Testis (tissue), 3 donors: ENCODE data around the gene ABL2. TPM values are rescaled to one million over a fixed set of nuclear protein-coding genes. Genes with fewer than 3 reads are reported as not detected.

Experiments
- DNase-seq: peaks from one replicate; pipeline ENCODE4 v3.0.0-alpha.2; 2019
- H3K27ac ChIP-seq, 2 donors: fragments of 200-600 bp; sonication (generic); one replicate each; pipeline ENCODE4 v1.5.1; 2019
- H3K27me3 ChIP-seq: fragments of 200-600 bp; sonication (generic); one replicate; pipeline ENCODE4 v1.5.1; 2019
- H3K36me3 ChIP-seq: fragments of 200-600 bp; sonication (generic); one replicate; pipeline ENCODE4 v1.5.1; 2017; ENCODE audit warnings: low read depth; ENCODE audit errors: missing control alignments
- H3K4me1 ChIP-seq: fragments of 200-600 bp; sonication (generic); one replicate; pipeline ENCODE4 v1.5.1; 2019
- H3K4me3 ChIP-seq, 2 donors: fragments of 200-600 bp; sonication (generic); one replicate each; pipeline ENCODE4 v1.5.1; 2017 to 2019
- H3K9me3 ChIP-seq: fragments of 200-600 bp; sonication (generic); one replicate; pipeline ENCODE4 v1.5.1; 2017
- POLR2A ChIP-seq: fragments of 450-650 bp; IDR thresholded peaks from one replicate; pipeline ENCODE4 v1.6.1; 2017; ENCODE audit warnings: antibody characterized with exemption, mild to moderate bottlenecking, moderate library complexity
- WGBS, 2 donors: methylation state at CpG; one replicate each; pipeline ENCODE4 v1.1.5; 2018; 5-methylcytosine and 5-hydroxymethylcytosine counted together
- intact Hi-C: fragments of 100-400 bp; cut with DNase I; formaldehyde crosslinking; loops from one replicate; pipeline ENCODE4 v1.15.1; 2023; ENCODE audit warnings: low total_unique reads
- polyA plus RNA-seq: library from polyadenylated mRNA; stranded (reverse); fragments of 350-450 nt; fragmentation: Illumina TruSeq; extraction: RNeasy Lipid Tissue Mini Kit (QIAGEN cat#74804); gene quantifications from one replicate; pipeline ENCODE4 v1.2.3, GENCODE V29; 2014; ENCODE audit warnings: low read depth, low replicate concordance; ENCODE audit not compliant: insufficient read depth
- total RNA-seq, 2 donors: library from RNA; depleted of rRNA; stranded (reverse); fragments of >200 nt; gene quantifications; one replicate each; pipeline ENCODE4 v1.2.3, GENCODE V29; 2016
- TF ChIP-seq, protein P1 (sequence below), 3 experiments: fragments of 450-650 bp in 2 of 3; fragments of 200-600 bp in 1 of 3; sonication (generic) in 1 of 3; IDR thresholded peaks; one replicate each; pipeline ENCODE4 v1.5.1; 2016 to 2019; ENCODE audit warnings: antibody characterized with exemption in 3 of 3, mild to moderate bottlenecking in 2 of 3, moderate library complexity in 1 of 3

The ABL2 gene
- total and polyA plus RNA-seq, 3 donors from 2014 or later = 12.4 to 22.9 (median 21.9) TPM

DNA sequence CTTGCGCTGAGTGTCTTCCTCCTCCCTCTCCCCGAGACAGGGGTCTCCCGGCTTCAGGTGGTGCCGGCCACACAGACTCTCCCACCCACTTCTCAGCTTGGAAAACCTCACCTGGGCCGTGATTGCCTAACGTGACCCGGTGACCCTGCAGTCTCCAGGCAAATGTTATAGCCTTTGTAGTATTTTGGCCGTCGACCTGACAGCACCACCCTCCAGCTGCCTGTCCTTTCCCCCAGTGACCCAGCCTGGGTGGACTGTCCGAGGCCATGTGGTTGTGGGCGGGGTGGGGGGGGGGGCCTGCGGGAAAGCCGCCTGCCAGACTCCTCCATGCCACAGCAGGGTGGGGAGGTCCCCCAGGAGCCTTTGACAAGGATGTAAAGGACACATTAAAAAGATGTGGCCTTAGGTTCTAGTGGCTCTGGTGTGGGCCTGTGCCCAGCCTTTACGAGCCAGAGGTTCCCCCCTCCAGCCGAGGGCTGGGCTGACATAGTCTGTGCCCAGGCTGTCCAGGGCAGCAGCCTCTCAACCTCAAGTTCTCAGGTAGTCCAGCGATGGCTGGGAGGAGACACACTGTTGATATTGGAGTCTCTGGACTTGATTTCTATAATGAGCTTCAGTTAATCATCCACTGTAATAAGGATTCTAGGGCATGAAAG is 139.5 kb downstream of the ABL2 start:
- Histone ChIP-seq H3K9me3 (no peaks in the 10 kb centered on the region), H3K4me1 (peaks cover 24% of the 10 kb centered on the region), H3K27me3 (no peaks in the 10 kb centered on the region), H3K4me3 (no peak overlapping the region), H3K27ac (no peak overlapping the region), H3K36me3 (no peaks in the 10 kb centered on the region)
- no peak for DNase-seq
- 73 to 93% methylated on average over 5 to 16 of the region's 16 CpGs for WGBS, 2 donors
- intact Hi-C loops = loop anchor here (10.0 kb wide), 1 partner anchor 105 kb away; no protein-coding TSS in a partner anchor
- no peak for TF ChIP-seq POLR2A
- TF ChIP-seq, protein P1, sequence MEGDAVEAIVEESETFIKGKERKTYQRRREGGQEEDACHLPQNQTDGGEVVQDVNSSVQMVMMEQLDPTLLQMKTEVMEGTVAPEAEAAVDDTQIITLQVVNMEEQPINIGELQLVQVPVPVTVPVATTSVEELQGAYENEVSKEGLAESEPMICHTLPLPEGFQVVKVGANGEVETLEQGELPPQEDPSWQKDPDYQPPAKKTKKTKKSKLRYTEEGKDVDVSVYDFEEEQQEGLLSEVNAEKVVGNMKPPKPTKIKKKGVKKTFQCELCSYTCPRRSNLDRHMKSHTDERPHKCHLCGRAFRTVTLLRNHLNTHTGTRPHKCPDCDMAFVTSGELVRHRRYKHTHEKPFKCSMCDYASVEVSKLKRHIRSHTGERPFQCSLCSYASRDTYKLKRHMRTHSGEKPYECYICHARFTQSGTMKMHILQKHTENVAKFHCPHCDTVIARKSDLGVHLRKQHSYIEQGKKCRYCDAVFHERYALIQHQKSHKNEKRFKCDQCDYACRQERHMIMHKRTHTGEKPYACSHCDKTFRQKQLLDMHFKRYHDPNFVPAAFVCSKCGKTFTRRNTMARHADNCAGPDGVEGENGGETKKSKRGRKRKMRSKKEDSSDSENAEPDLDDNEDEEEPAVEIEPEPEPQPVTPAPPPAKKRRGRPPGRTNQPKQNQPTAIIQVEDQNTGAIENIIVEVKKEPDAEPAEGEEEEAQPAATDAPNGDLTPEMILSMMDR (IDR thresholded peaks at IDR 0.05) = no peak

DNA sequence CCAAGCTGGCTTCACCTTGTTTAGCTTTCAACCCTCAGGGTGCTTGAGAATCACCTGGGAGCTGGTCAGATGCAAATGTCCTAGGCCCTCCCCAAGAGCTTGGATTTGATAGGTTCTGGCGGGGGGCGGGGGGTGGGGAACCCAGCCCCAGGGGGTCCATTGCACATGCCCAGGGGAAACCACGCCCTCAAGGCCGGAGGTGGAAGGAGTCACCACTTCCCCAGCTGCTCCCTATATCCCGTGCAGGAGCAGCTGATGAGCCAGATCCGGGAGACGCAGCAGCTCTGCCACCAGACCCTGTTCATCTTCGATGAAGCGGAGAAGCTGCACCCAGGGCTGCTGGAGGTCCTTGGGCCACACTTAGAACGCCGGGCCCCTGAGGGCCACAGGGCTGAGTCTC is 141.8 kb downstream of the ABL2 start:
- TF ChIP-seq POLR2A = no peak
- TF ChIP-seq, protein P1 (IDR thresholded peaks at IDR 0.05) = no peak
- Histone ChIP-seq H3K36me3 (no peaks in the 10 kb centered on the region), H3K4me1 (peaks cover 31% of the 10 kb centered on the region), H3K27me3 (no peaks in the 10 kb centered on the region), H3K27ac (no peak overlapping the region), H3K9me3 (no peaks in the 10 kb centered on the region), H3K4me3 (no peak overlapping the region)
- 35 to 64% methylated on average over 6 to 11 of the region's 11 CpGs for WGBS, 2 donors
- DNase-seq = no peak
- intact Hi-C loops = loop anchor here (10.0 kb wide), 1 partner anchor 107 kb away; no protein-coding TSS in a partner anchor

DNA sequence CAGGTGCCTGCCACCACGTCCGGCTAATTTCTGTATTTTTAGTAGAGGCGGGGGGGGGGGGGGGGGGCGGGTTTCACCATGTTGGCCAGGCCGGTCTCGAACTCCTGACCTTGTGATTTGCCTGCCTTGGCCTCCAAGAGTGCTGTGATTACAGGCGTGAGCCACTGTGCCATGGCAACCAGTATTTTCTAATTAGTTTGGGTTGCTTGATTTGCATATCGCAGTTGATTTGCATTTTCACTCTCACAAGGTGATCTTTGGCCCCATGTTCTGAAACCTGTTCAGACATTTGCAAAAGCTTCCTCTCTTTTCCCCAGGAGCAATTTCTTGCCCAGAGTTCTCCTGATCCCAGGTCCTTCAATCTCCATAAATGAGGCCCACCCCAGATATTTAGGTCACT is 145.9 kb downstream of the ABL2 start:
- Histone ChIP-seq H3K9me3 (no peaks in the 10 kb centered on the region), H3K4me1 (peaks cover 13% of the 10 kb centered on the region), H3K27me3 (no peaks in the 10 kb centered on the region), H3K36me3 (no peaks in the 10 kb centered on the region), H3K4me3 (no peak overlapping the region), H3K27ac (no peak overlapping the region)
- intact Hi-C loops = loop anchor here (10.0 kb wide), 1 partner anchor 111 kb away; no protein-coding TSS in a partner anchor
- no peak for DNase-seq
- no peak for TF ChIP-seq POLR2A
- TF ChIP-seq, protein P1 (IDR thresholded peaks at IDR 0.05) = no peak
- 51 to 70% methylated on average over 8 of the region's 8 CpGs for WGBS, 2 donors

DNA sequence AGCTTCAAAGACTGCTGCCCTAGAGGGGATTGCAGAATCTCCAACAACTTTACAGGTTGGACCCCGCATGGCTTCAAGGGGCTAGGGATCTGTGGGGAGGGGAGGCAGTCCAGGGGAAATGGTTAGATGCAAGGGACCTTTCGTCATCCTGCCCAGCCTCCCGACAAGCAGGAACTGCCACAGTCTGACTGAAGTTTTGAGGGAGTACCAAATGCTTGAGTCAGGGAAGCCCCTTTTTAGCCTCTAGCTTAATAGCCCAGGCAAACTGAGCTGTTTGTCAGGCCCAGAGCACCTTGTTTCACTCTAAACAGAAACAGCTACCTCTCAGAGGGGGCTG is 146.5 kb downstream of the ABL2 start:
- H3K9me3 ChIP-seq = no peaks in the 10 kb centered on the region
- no peak for DNase-seq
- intact Hi-C loops = loop anchor here (10.0 kb wide), 1 partner anchor 112 kb away; no protein-coding TSS in a partner anchor
- no peak for TF ChIP-seq POLR2A
- TF ChIP-seq, protein P1 (IDR thresholded peaks at IDR 0.05) = no peak
- H3K27ac ChIP-seq = no peak overlapping the region
- no peaks in the 10 kb centered on the region for H3K36me3 ChIP-seq
- H3K27me3 ChIP-seq = no peaks in the 10 kb centered on the region
- WGBS, 2 donors = 0 to 11% methylated on average over 2 to 3 of the region's 3 CpGs
- H3K4me1 ChIP-seq = peaks cover 13% of the 10 kb centered on the region
- peak overlapping the region; percentile 61 to 79 for H3K4me3 ChIP-seq
